Smooth muscle cell (in vitro differentiated cells): ENCODE data around the gene FBXW7. TPM values are rescaled to one million over a fixed set of nuclear protein-coding genes. Genes with fewer than 3 reads are reported as not detected.

Source experiments
- DNase-seq: peaks from one replicate; lab custom pipeline; 2025; ENCODE audit not compliant: unreplicated experiment; lab: John Stamatoyannopoulos, UW
- H2AFZ ChIP-seq: fragments of 200-600 bp; sonication (generic); 2 replicates; pipeline ENCODE4 v1.6.0; 2016; ENCODE audit warnings: antibody characterized with exemption, low read depth, mild to moderate bottlenecking
- H3F3A ChIP-seq: fragments of 200-600 bp; sonication (generic); 2 replicates; pipeline ENCODE4 v1.6.0; 2017; ENCODE audit warnings: antibody characterized with exemption, low read depth
- H3K27ac ChIP-seq: fragments of 200-600 bp; sonication (generic); 2 replicates; pipeline ENCODE4 v1.5.1; 2016; ENCODE audit warnings: low read depth, mild to moderate bottlenecking
- H3K27me3 ChIP-seq: fragments of 200-600 bp; sonication (generic); 2 replicates; pipeline ENCODE4 v1.6.1; 2016; ENCODE audit warnings: low read depth, mild to moderate bottlenecking
- H3K36me3 ChIP-seq: fragments of 200-600 bp; sonication (generic); 2 replicates; pipeline ENCODE4 v1.5.1; 2016; ENCODE audit warnings: low read depth
- H3K4me1 ChIP-seq: fragments of 200-600 bp; sonication (generic); 2 replicates; pipeline ENCODE4 v1.5.1; 2016; ENCODE audit warnings: low read depth
- H3K4me2 ChIP-seq: fragments of 200-600 bp; sonication (generic); 2 replicates; pipeline ENCODE4 v1.6.0; 2016; ENCODE audit warnings: mild to moderate bottlenecking
- H3K4me3 ChIP-seq: fragments of 200-600 bp; sonication (generic); 2 replicates; pipeline ENCODE4 v1.5.1; 2016; ENCODE audit warnings: mild to moderate bottlenecking
- H3K79me2 ChIP-seq: fragments of 200-600 bp; sonication (generic); 2 replicates; pipeline ENCODE4 v1.6.0; 2016; ENCODE audit warnings: low read depth, mild to moderate bottlenecking
- H3K9ac ChIP-seq: fragments of 200-600 bp; sonication (generic); 2 replicates; pipeline ENCODE4 v1.6.0; 2016; ENCODE audit warnings: low read depth
- H3K9me3 ChIP-seq: fragments of 200-600 bp; sonication (generic); replicated peaks from 2 replicates; pipeline ENCODE4 v1.5.1; 2016; ENCODE audit warnings: low read depth
- H4K20me1 ChIP-seq: fragments of 200-600 bp; sonication (generic); 2 replicates; pipeline ENCODE4 v1.6.0; 2016; ENCODE audit warnings: low read depth
- WGBS: methylation state at CpG from one replicate; pipeline ENCODE4 v1.1.7; 2016; ENCODE audit warnings: low lambda C conversion rate; 5-methylcytosine and 5-hydroxymethylcytosine counted together
- polyA plus RNA-seq: library from polyadenylated mRNA; unstranded; fragments of >200 nt; fragmentation: Nextera tagmentation; extraction: Ambion mirVana; gene quantifications from 2 replicates; pipeline ENCODE4 v1.2.1, GENCODE V29; 2016
- total RNA-seq: library from RNA; depleted of rRNA; stranded (reverse); fragments of >200 nt; gene quantifications from 2 replicates; pipeline ENCODE4 v1.2.3, GENCODE V29; 2014
- TF ChIP-seq, protein P1 (sequence below): fragments of 200-600 bp; sonication (generic); IDR thresholded peaks from 2 replicates; pipeline ENCODE4 v1.5.1; 2017; ENCODE audit warnings: borderline replicate concordance, mild to moderate bottlenecking, antibody characterized with exemption; ENCODE audit not compliant: insufficient read depth, poor library complexity, severe bottlenecking

The FBXW7 gene
- total and polyA plus RNA-seq, 2 experiments from 2014 or later: 16.4 to 31.6 TPM

DNA sequence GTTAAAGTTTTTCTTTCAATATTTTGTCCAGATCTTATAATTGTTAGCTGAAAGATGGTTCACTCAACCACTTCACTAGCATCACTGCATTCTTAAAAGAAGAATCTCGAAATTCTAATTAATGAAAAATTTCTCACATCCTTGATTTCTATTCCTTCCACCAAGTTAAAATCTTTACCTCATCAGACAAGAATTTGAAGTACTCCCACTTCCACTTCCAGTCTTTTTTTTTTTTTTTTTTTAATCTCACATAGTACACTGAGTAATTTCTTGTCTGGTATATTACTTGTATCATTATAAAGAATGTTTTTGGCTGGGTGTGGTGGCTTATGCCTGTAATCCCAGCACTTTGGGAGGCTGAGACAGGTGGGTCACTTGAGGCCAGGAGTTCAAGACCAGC is 73.2 kb downstream of the FBXW7 start:
- Histone ChIP-seq H3K27me3 (no peaks in the 10 kb centered on the region), H3K27ac (peak overlapping the region; percentile 26), H3K79me2 (peaks cover 65% of the 10 kb centered on the region), H2AFZ (no peak overlapping the region), H3K4me3 (no peak overlapping the region), H4K20me1 (peaks cover 18% of the 10 kb centered on the region), H3K4me1 (no peaks in the 10 kb centered on the region), H3K4me2 (no peak overlapping the region), H3F3A (no peaks in the 10 kb centered on the region), H3K36me3 (no peaks in the 10 kb centered on the region), H3K9ac (no peak overlapping the region), H3K9me3 (no peaks in the 10 kb centered on the region)
- WGBS: 77% methylated on average over 1 of the region's 1 CpG
- TF ChIP-seq, protein P1, sequence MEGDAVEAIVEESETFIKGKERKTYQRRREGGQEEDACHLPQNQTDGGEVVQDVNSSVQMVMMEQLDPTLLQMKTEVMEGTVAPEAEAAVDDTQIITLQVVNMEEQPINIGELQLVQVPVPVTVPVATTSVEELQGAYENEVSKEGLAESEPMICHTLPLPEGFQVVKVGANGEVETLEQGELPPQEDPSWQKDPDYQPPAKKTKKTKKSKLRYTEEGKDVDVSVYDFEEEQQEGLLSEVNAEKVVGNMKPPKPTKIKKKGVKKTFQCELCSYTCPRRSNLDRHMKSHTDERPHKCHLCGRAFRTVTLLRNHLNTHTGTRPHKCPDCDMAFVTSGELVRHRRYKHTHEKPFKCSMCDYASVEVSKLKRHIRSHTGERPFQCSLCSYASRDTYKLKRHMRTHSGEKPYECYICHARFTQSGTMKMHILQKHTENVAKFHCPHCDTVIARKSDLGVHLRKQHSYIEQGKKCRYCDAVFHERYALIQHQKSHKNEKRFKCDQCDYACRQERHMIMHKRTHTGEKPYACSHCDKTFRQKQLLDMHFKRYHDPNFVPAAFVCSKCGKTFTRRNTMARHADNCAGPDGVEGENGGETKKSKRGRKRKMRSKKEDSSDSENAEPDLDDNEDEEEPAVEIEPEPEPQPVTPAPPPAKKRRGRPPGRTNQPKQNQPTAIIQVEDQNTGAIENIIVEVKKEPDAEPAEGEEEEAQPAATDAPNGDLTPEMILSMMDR: no peak
- DNase-seq: no peak

DNA sequence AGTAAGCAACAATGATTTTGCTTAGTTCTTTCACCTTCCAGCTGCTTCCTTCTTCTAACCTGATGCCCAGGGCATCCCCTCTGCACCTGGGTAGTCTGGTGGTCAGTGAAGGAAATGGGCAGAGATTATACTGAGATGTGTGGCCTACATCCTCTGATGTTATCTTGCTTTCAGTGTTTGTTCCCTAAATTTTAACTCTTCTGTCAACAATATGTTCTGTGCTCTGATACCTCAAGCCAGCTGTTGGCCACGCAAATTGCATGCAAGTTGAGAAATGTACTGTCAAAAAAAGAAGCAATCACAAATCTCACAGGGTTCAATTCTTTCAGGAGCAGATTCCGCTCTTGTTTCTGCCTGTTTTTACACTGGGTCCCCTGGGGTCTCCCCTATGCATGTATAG is 73.8 kb downstream of the FBXW7 start:
- Histone ChIP-seq H3K4me3 (no peak overlapping the region), H3K79me2 (peaks cover 62% of the 10 kb centered on the region), H3K4me1 (no peaks in the 10 kb centered on the region), H3K4me2 (no peak overlapping the region), H3K36me3 (no peaks in the 10 kb centered on the region), H3K9ac (no peak overlapping the region), H2AFZ (no peak overlapping the region), H3K9me3 (no peaks in the 10 kb centered on the region), H3F3A (no peaks in the 10 kb centered on the region), H3K27ac (peak overlapping the region; percentile 26), H3K27me3 (no peaks in the 10 kb centered on the region), H4K20me1 (peaks cover 16% of the 10 kb centered on the region)
- WGBS: 96% methylated on average over 2 of the region's 2 CpGs
- TF ChIP-seq, protein P1: no peak
- DNase-seq: no peak

DNA sequence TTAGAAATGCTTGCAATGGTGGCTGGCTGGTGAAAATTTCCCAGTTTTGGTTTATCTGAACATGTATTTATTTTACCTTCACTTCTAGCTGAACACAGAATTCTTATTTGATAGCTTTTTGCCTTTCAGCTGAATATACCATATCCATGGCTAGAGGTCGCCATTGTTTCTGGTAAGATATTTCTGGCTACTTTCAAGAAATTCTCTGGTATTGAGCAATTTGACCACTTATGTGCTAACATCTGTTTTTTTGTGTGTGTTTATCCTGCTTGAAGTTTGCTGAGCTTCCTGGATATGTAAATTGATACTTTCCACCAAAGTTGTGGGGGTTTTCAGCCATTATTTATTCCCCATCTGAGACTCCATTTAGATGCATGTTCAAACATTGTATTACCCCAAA is 75.4 kb downstream of the FBXW7 start:
- H3K9ac ChIP-seq: no peak overlapping the region
- no peaks in the 10 kb centered on the region for H3K4me1 ChIP-seq
- H3K4me2 ChIP-seq: no peak overlapping the region
- H3K9me3 ChIP-seq: no peaks in the 10 kb centered on the region
- no peaks in the 10 kb centered on the region for H3F3A ChIP-seq
- H4K20me1 ChIP-seq: peaks cover 32% of the 10 kb centered on the region
- no peak for DNase-seq
- H3K36me3 ChIP-seq: no peaks in the 10 kb centered on the region
- H3K27ac ChIP-seq: no peak overlapping the region
- no peak overlapping the region for H3K4me3 ChIP-seq
- TF ChIP-seq, protein P1: peak; percentile 14
- peaks cover 74% of the 10 kb centered on the region for H3K79me2 ChIP-seq
- H2AFZ ChIP-seq: no peak overlapping the region
- 67% methylated on average over 1 of the region's 1 CpG for WGBS
- no peaks in the 10 kb centered on the region for H3K27me3 ChIP-seq

DNA sequence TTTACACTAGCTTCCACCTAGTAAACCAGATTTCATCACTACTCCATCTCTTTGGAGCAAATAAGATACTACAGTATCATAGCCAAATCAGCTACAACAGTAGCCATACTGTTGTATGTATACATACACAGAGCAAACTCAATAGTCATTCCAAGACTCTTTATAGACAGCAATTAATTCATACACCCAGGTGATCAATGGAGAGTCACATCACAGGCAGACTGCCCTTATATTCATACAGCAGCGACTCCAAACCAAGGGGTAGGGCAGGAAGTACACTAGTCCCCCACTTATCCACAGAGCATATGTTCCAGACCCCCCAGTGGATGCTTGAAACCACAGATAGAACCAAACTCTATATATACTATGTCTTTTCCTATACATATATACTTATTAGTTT is 76.6 kb downstream of the FBXW7 start:
- H3K9me3 ChIP-seq: no peaks in the 10 kb centered on the region
- H3K4me1 ChIP-seq: no peaks in the 10 kb centered on the region
- H3K4me3 ChIP-seq: no peak overlapping the region
- H3K27me3 ChIP-seq: no peaks in the 10 kb centered on the region
- H3K27ac ChIP-seq: no peak overlapping the region
- H3K36me3 ChIP-seq: no peaks in the 10 kb centered on the region
- WGBS: 100% methylated on average over 1 of the region's 1 CpG
- no peak overlapping the region for H3K9ac ChIP-seq
- peaks cover 75% of the 10 kb centered on the region for H3K79me2 ChIP-seq
- no peak overlapping the region for H3K4me2 ChIP-seq
- H3F3A ChIP-seq: no peaks in the 10 kb centered on the region
- TF ChIP-seq, protein P1: no peak
- no peak for DNase-seq
- H4K20me1 ChIP-seq: peaks cover 42% of the 10 kb centered on the region
- H2AFZ ChIP-seq: no peak overlapping the region
